GM12892 (cell line): Measurements from ENCODE around the gene MAN2A1.

Experiments
- POLR2A ChIP-seq: IDR thresholded peaks from 2 replicates; pipeline ENCODE4 v1.6.1; 2011; ENCODE audit warnings: low read depth, low read length, control low read depth
- POLR2AphosphoS5 ChIP-seq: IDR thresholded peaks from 2 replicates; pipeline ENCODE4 v1.6.1; 2011; ENCODE audit warnings: low read depth, low read length, control low read depth

GRCh38 chr5:109681763-109682162 lies 8.0 kb upstream of the MAN2A1 start:
- TF ChIP-seq POLR2A (no peak), POLR2AphosphoS5 (no peak)
